Muscle of arm (tissue), 12 donors: Measurements from ENCODE around the gene CHRM4. TPM values are rescaled to one million over a fixed set of nuclear protein-coding genes. Genes with fewer than 3 reads are reported as not detected.

Source experiments
- DNase-seq: peaks from one replicate; pipeline ENCODE4 v3.0.0-alpha.2; 2013
- polyA plus RNA-seq, 12 donors: library from polyadenylated mRNA; unstranded; fragments of 120-200 nt; gene quantifications; one replicate each; pipeline ENCODE4 v1.2.1, GENCODE V29; 2013; ENCODE audit not compliant: insufficient read length in 12 of 12

Gene CHRM4
- polyA plus RNA-seq, 12 donors, result 0.10 to 0.11 TPM; not detected in 10

DNA sequence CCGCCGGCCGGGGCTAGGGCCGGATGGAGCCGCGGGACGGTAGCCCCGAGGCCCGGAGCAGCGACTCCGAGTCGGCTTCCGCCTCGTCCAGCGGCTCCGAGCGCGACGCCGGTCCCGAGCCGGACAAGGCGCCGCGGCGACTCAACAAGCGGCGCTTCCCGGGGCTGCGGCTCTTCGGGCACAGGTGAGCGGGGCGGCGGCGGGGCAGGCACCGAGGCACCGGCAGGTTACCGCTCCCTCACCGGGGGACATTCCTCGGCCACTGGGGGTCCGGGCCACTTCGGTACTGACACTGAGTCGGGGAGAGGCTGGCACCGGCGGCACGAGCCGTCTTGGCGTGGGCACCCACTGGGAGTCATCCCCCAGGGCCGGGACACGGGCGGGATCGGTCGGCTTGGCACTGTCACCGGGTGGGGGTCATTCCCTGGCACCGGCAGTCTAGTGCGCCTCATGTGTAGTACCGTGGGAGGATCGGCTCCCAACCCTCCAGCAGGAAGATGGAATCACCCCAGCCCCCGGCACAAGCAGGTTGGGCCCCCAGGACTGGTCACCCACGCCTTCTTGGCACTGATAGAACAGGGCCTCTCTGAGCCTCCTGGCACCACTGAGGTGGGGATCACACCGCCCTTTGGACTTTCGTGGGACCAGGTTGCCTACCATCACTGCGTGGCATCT, 43.8 kb downstream of the CHRM4 start:
- no peak for DNase-seq

DNA sequence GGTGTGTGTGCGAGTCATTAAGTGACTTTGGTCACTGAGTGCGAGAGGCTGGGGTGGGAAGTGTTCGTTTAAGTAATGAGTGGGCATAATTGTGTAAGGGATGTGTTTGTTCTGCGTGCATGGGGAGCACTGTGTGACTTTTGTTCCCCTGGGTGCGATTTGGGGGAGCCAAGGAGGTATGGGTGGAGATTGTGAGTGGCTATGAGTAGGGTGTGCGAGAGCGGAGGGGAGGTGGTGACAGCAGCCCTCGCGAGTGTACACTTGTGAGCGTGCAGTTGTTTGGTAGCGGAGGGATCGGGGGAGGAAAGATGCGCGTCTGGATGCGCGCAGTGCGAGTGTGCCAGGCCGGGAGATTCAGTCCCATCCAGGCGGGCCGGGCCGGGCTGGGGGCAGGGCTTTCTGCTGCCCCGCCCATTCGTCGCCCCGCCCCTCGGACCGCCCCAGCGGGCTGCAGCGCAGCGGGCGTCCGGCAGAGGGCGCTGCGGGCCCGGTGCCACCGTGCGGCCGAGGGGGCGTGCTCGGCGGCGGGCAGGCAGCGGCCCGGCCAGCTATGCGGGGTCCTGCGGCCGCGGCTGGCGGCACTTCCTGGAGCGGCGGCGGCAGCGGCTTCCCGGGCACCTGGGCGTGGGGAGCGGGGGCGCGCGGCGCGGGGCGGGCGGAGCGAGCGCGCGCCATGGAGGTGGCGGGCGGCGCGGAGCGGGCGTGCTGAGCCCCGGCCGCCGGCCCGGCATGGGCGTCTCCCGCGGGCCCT, 44.5 kb downstream of the CHRM4 start, which contains the start of gene DGKZ:
Gene DGKZ (plus strand): TSS at position 578 of the 751 bp plus-strand sequence. CDS start 197 bp downstream, outside the sequence.
- DNase-seq, result peak; percentile 58

- DNase-seq, result no peak
Observed at GRCh38 chr11:46345881-46346484, 45.6 kb downstream of the CHRM4 start.

- DNase-seq, result no peak
Observed at GRCh38 chr11:46345131-46345597, 46.4 kb downstream of the CHRM4 start.

DNA sequence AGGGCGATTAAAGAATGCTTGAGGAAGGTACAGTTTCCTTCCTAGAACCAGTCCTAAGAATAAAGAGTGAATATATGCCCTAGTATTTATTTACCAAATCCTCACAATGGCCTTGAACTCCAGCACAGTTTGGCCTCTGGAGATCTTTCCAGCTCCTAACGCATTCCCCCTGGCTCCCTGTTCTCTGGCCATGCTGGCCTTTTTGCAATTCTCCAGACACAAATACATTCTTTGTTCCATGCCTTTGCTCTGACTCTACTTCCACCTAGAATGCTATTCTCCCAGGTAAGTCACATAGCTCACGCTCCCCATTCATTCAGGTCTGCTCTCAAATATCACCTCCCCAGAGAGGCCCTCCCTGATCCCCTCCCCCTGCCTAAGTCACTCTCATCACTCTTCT, 48.1 kb downstream of the CHRM4 start:
- DNase-seq, result no peak

DNA sequence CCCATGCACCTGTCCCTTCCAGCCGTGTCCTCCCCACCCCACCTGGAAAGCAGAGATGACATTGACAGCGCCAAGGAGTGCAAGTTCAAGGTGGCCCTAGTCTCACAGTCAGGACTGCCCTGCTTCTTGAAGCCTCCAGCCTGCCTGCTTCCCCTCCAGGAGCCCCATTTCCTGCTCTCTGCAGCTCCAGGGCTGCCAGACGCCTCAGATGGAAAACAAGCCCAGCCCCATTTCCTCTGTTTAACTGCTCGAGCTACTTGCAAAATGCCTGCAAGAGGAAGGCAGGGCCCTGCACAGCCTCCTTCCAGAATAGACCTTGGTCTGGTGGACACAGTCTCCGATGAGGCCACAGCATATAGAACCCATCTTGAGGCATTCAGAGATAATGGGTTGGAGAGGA, 49.3 kb downstream of the CHRM4 start:
- DNase-seq, result no peak

- DNase-seq, result no peak
Observed at GRCh38 chr11:46341454-46341853, 50.1 kb downstream of the CHRM4 start.

DNA sequence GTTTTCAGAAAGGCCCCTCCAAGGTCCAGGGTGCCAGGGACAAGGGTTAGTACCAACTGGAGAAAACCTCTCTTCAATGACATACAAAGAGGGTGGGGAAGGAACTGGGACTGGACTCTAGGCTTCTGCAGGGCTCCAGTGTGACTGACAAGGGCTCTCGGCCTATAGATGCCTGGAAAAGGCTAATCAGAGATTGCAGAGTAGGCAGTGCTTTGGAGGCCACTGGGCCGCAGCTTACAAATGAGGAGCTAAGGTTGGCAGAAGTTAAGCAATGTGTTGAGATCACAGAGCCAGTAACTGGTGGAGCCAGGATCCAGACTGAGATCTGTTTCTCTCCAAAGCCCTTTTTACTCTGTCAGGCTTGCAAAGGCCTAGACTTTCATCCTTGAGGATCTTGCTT, 51.8 kb downstream of the CHRM4 start:
- no peak for DNase-seq

- no peak for DNase-seq
Observed at GRCh38 chr11:46338988-46339666, 52.4 kb downstream of the CHRM4 start.

- no peak for DNase-seq
Observed at GRCh38 chr11:46338636-46338987, 53.0 kb downstream of the CHRM4 start.

DNA sequence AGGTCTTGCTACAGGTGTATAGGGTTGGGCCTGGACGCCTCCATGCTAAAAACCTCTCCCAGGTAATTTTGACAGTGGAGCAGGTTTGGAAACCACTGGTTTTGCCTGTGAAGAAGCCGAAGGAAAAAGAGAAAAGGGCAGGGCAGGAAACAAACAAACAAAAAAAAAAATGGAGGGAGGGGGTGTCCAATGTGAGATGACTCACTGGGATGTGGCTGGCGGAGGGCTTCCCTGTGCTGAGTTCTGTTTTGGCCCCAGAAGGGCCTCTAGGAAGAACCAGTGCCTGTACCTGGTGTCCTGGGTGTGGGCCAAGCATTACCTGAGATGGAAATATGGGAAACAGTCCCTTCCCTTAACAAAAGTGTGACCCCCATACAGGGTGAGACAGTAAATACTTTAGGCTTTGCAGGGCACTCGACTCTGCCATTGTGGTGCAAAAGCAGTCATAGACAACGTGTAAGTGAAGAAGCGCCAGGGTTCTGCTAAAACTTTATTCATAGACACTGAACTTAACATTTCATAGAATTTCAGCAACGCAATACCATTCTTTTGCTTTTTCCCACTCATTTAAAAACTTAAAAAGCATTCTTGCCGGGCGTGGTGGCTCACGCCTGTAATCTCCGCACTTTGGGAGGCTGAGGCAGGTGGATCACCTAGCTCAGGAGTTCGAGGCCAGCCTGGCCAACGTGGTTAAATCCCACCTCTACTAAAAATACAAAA, 53.8 kb downstream of the CHRM4 start:
- no peak for DNase-seq

DNA sequence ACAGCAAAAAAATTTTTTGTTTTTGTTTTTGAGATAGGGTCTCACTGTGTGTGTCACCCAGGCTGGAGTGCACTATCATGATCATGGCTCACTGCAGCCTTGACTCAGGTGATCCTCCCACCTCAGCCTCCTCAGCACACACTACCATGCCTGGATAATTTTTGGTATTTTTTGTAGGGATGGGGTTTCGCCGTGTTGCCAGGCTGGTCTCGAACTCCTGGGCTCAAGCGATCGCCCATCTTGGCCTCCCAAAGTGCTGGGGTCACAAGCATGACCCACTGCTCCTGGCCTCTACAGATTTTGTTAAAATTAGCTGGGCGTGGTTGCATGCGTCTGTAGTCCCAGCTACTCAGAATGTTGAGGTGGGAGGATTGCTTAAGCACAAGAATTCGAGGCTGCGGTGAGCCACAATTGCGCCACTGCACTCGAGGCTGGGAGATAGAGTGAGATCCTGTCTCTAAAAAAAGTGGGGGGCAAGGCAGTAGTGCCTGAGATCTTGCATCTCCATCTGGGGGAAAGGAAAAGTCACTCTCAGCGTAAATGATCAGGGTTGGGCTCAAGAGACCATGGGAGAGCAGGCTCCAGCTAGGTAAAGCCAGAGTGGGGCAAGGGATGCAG, 54.9 kb downstream of the CHRM4 start:
- DNase-seq, result no peak

DNA sequence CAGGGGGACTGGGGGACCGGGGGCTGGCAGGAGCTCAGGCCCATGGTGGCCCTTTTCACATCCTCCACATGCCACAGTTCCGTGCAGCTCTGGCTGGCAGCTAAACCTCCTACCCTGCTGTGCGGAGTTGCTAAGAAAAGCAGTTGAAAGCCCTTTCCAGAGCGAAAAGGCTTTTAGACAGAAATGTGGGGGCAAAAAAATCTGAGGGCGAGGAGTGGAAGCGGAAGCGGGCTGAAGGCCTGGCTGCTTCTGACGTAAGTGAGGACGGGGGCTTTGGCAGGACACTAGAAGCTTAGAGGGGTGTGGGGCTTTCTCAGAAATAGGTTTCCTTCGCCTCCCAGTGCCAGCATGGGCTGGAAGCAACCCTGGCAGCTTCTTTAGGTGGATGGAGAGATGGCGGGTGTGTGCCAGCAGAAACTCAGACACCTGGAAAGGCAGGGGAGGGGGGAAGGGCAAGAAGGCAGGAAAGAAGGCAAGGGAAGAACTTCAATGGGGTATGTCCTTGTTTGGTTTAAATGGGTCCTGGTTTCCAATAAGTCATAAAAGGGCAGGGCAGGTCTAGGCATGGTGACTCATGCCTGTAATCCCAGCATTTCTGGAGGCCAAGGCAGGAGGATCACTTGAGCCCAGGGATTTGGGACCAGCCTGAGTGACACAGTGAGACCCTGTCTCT, 55.5 kb downstream of the CHRM4 start:
- DNase-seq, result no peak

GRCh38 chr11:46335271-46335670, 56.3 kb downstream of the CHRM4 start:
- no peak for DNase-seq

- DNase-seq, result no peak
Observed at GRCh38 chr11:46334211-46334610, 57.4 kb downstream of the CHRM4 start.

Other genes starting within 250 kb of the CHRM4 start
- gene CREB3L1, start 114.1 kb downstream of the CHRM4 start, polyA plus RNA-seq, result 10 to 100 TPM in 11 of 12 donors, not detected in 1; 32.4 to 75.3 (median 47.2) TPM
- 10 to 100 TPM in 11 of 12 donors, not detected in 1; 45.9 to 91.5 (median 64.7) TPM for gene DGKZ, start 44.3 kb downstream of the CHRM4 start, polyA plus RNA-seq
- 100 to 1,000 TPM in 10 of 12 donors, 10 to 100 TPM in 1, not detected in 1; 84.8 to 436 (median 158) TPM for gene MDK, start 10.1 kb downstream of the CHRM4 start, polyA plus RNA-seq
- gene AMBRA1, start 202.2 kb upstream of the CHRM4 start, polyA plus RNA-seq, result 10 to 100 TPM in 11 of 12 donors, not detected in 1; 10.8 to 20.0 (median 11.9) TPM
- gene HARBI1, start 225.5 kb upstream of the CHRM4 start, polyA plus RNA-seq, result 1 to 10 TPM in 10 of 12 donors, not detected in 2; 1.9 to 4.1 (median 3.1) TPM
- 10 to 100 TPM in 11 of 12 donors, not detected in 1; 21.5 to 47.2 (median 35.9) TPM for gene ATG13, start 225.8 kb upstream of the CHRM4 start, polyA plus RNA-seq